HG03045 (cell line): Measurements from ENCODE around the gene RSPH6A.
"Not testable (repeated sequence)": the region's sequence is repeated elsewhere in the genome, so short reads cannot be mapped to it uniquely, and the experiment has no call there.

ENCODE experiments used
- ATAC-seq: cut with Tn5 transposase; IDR thresholded peaks from one replicate; pipeline ENCODE4 v1.9.1; 2021; ENCODE audit warnings: mild to moderate bottlenecking, moderate library complexity; ENCODE audit not compliant: unreplicated experiment

The RSPH6A gene

DNA sequence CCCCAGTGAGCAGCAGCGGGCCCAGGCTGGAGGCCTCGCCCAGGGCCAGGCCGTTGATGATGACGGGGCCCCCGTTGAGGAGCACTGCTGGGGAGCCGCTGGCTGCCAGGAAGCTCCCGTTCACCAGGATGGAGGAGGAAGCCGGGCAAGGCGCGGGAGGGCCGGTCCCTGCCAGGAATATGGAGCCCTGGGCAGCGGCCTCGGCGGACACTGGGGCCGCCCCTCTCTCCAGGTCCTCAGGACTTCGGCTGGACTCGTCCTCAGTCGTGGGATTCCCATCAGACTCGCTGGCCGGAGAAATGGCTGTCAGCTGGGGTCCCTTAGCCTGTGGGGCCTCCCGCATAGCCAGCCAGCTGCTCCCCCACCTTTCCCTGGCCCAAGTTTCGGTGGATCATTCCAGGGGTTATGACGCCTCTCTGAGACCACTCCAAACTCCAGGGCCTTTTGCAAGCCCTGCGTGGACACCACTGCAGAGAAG lies 48.2 kb downstream of the RSPH6A start:
- no peak for ATAC-seq

DNA sequence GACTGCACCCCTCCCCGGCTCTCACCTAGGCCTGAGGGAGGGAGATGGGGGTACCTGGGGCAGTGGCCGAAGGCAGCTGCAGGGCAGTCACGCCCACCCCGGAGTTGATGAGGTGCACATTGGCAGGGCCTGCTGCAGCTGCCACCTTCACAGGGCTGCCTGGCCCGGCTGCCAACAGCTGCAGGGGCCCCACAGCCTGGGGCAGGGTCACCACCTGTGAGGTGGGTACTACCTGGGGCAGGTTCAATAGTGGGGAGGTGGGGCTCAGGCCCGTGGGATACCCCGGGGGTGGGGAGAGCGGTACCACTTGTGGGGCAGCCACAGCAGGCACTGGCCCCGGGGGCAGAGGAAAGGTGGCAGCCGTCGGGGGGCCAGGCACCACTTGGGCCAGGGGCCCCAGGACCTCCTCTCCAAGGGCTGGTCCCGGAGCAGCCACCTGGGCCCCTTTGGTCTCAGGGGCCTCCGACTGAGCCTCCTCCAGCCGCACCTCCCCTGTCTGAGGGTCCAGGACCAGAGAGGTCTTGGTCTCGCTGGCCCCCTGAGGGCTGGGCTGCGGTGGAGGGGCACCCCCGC lies 48.7 kb downstream of the RSPH6A start:
- ATAC-seq, result no peak

DNA sequence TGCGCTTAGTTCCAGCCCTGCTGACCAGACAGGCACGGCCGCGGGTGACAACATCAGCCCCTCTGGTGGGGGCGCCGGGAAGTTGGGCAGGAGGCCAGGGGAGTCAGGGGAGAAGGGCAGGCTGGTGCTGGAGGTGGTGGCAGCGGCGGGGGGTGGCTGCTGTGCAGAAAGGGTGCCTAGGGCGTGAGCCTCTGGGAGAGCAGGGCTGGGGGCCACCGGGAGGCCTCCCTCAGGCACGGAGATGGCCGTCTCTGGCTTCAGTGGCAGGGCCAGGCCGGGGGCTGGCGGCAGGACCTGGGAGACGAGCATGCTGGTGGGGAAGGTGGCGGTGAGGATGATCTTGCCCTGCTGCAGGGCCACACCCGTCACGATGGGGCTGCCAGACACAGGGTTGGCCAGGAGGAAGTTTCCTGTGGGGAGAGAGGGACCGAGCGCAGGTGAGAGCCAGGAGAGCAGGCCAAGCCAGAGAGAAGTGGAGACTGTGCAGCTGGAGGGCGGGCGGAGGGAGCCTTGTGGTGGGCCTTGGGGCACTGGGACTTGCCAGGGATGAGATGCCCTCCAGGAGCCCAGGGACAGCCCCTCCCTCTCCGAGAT lies 49.3 kb downstream of the RSPH6A start:
- ATAC-seq, result no peak

GRCh38 chr19:45764945-45765701 lies 50.0 kb downstream of the RSPH6A start:
- no peak for ATAC-seq

DNA sequence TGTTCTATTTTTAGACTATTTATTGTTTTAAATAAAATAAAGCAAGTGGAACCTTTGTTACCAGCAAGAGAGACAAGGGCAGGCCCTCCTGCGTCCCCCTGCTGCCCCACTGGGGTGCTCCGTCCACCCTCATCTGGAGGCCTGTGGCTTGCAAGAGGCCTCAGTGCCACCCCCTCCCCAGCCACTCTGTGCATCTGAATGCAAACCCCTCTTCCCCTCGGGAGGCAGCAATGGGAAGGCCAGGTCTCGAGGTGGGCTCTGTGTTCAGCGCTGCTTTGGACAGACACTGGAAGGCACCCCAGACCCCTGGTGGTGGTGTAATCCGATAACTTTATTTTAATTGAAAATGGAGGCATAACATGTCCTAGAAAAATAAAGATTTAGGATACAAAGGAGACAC lies 50.6 kb downstream of the RSPH6A start:
- ATAC-seq, result no peak

DNA sequence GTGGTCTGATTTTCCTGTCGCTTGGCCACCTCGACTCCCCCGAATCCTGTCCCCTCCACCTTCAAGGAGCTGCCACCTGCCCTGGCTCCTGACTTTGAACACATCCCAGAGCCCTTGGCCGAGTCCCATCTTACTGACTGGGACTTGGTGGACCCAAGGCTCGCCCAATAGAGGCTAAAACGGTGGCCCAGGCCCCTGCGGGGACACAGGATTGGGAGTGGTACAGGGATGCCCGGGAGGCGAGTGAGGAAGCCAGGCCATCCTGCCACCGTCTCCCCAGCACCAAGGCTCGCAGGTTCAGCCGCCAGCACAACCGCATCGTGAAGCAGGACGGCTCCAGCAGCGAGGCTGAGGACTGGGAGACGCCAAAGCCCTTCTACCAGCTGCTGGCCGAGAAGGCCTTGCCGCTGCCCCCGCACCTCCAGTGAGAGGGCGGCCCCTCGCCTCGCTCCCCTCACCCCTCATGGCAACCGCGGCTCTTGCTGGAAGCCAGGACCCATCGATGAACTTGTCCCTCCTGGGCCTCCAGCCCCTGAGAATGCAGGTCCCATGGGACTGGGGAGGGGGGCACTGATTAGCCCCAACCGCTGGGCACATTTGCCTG lies 51.3 kb downstream of the RSPH6A start:
- ATAC-seq, result no peak

- no peak for ATAC-seq
Observed at GRCh38 chr19:45762870-45763631, 52.1 kb downstream of the RSPH6A start.

DNA sequence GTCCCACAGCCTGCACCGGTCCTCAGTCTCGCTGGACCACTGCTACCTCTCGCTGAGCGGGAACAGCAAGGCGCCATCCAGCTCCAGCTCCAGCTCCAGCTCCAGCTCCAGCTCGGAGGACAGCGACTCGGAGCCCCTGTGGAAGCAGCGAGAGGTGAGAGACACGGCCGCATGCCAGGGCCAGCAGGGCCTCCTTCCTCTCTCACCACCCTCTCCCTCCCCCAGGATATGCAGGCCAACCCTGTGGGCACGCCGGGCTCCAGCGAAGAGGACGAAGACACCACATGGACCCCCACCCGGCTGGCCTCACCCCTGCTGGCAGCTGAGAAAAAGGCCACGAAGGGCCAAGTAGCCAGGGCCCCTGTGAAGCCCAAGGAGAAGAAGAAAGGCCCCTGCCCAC lies 53.4 kb downstream of the RSPH6A start:
- no peak for ATAC-seq

DNA sequence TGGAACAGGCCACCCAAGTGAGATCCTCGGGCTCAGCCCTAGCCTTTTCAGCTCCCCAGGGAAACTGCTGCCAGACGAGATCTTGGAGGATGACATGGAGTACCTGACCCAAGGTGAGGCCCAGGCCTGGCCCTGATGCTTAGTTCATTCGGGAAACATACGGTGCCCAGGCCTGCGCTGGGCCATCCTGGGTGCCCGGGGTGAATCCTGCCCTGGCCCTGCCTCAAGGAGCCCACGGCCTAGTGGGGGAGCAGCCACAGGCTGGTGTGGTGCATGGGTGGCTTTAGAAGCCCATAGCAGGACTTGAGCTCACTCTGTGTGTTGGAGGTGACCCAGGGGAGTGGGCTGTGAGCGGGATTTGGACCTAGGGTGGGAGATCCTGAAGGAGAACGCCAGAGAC lies 56.2 kb downstream of the RSPH6A start:
- no peak for ATAC-seq

- no peak for ATAC-seq
Observed at GRCh38 chr19:45757695-45758094, 57.4 kb downstream of the RSPH6A start.

GRCh38 chr19:45754323-45754722 lies 60.8 kb downstream of the RSPH6A start:
- no peak for ATAC-seq

GRCh38 chr19:45753548-45753947 lies 61.6 kb downstream of the RSPH6A start:
- ATAC-seq, result no peak

GRCh38 chr19:45752639-45753038 lies 62.5 kb downstream of the RSPH6A start:
- no peak for ATAC-seq

- not testable (repeated sequence) for ATAC-seq
Observed at GRCh38 chr19:45751483-45751882, 63.6 kb downstream of the RSPH6A start.

DNA sequence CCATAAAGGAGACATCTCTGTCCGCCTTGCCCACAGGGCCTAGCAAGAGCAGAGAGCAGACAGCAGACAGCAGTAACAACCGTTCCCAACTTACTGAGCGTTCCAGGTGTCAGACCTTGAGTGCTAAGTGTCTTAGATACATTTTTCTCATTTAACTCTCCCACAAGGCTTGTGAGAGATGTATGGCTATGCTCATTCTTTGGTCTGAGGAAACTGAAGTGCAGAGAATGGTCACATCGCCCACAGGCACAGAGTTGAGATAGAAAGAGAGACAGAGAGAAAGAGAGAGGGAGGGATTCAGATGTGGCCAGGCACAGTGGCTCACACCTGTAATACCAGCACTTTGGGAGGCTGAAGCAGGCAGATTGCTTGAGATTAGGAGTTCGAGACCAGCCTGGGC lies 67.6 kb downstream of the RSPH6A start:
- ATAC-seq, result no peak

DNA sequence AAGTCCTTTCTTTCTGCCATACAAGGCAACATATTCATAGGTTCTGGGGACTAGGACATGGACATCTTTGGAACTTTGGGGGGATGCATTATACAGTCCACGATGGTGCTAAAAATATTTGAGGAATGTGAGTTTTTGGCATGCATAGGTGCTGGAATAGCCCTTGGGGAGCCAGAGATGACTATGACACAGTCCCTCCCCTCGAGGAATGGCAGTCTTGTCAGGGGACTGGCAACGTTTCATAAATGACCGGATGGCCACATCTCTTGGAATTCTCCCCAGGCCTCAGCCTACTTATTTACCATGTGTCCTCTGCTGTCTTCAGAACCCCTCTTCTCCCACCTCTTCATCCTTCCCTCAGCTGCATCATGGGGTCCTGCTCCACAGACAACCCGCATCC lies 68.2 kb downstream of the RSPH6A start:
- ATAC-seq, result no peak
